GM21737 (cell line): ENCODE data around the gene C1QTNF6.

Experiments
- ATAC-seq: cut with Tn5 transposase; IDR thresholded peaks from one replicate; pipeline ENCODE4 v1.9.1; 2021; ENCODE audit warnings: mild to moderate bottlenecking, moderate library complexity; ENCODE audit not compliant: unreplicated experiment

The C1QTNF6 gene

GRCh38 chr22:37164505-37164887 lies 23.6 kb downstream of the C1QTNF6 start:
- ATAC-seq, result no peak

GRCh38 chr22:37163575-37164504 lies 24.2 kb downstream of the C1QTNF6 start:
- peak; percentile 30 for ATAC-seq

DNA sequence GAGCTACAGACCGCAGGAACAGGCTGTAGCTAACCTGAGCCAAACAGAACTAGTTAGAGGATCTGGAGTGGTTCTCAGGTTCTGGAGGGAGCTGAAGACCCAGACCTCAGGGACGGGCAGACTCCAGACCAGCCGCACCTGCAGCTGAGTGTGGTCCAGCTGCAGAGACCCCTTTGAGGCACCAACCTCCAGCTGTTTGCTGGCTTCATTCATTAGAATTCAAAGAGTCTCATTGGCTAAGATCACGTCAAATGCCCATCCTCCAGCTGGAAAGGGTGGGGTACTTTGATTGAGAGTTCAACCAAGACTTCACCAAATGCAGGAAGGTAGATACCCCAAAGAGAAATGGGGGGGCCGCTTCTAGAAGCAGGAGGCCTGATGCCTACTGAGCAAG lies 25.0 kb downstream of the C1QTNF6 start:
- ATAC-seq, result no peak

DNA sequence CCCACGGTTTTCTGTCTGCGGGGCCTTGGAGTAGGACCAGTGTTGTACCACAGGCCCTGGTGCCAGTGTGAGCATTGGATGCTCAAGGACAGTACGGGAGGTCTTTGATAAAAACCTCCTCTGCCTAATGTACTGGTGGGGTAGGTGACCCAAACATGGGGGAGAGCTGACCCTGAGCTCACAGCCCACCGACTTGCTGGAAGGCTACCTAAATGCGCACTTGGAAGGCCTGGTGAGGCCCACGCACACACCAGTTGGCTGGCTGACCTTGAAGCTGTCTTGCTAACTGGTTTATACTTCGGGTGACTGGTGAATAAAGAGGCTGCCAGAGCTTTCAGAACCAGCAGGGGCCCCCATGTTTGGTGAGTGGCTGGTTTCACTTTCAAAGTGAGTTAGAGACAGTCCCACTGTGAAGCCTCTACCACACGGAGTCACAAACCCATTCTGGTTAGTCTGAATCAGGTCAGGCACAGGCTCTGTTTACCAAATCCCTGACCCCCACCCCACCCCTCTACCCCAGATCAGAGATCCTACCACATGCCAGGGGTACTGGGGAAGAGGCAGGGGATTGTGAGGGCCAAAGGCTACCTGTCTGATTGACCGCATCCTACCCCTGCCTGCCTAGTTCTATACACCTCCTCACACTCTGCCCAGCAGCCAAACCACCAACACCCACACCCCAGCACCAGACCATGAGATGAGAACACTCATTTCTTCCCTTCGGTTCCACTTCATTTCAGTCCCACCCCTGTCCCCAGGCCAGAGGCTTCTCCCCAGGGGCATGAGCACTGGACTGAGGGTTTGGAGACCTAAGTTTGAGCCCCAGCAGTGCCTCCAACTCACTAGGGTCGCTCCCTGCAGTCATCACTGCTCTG lies 25.6 kb downstream of the C1QTNF6 start:
- peak; percentile 44 for ATAC-seq

GRCh38 chr22:37161443-37161842 lies 26.6 kb downstream of the C1QTNF6 start:
- no peak for ATAC-seq

GRCh38 chr22:37160027-37160426 lies 28.0 kb downstream of the C1QTNF6 start:
- no peak for ATAC-seq

DNA sequence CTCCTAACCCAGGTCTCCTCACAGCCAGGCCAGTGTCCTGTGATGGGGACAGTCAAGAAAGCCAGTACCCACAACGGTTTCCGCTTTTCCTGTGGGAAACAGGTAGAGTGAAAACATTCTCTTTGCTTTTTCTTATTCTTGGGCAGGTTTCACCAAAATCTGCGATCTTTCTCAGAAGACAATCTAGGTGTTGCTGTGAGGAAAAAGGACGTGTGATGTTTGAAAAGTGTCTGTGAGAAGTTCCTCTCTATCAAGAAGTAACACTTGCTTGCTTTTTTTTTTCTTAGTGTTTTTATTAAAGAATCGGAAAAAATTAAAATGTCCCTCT lies 29.1 kb downstream of the C1QTNF6 start:
- ATAC-seq, result no peak

DNA sequence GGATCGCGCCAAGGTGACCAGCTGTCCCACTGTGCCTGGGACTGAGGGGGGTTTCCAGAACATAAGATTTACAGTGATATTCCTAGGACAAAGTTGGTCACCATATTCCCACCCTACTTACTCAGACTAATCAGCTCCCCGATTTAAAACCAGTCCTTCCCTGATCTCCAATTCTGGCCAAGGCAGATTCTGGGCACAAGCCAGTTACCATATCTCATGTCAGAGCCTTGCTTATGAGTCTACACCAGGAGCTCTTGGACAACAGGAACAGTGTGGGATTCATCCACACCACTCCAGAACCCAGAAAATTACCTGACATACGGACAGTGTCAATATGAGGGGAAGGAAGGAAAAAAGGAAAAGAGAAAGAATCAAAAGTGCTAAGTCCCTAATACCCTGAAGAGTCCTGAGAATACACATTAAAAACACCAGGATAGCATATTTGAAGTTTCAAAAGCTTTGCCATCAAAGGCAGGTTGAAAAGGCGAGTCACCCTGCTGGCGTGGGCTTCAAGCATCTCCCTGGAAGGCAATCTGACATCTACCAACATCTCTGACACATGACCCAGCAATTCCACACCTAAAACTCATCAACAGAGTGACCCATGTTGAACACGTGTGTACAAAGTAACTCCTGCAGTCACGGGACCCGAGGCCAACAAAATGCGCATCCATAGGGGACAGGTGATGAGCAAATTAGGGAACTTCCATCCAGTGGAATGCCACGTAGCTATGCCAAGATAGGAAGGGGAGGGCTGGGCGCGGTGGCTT lies 30.3 kb downstream of the C1QTNF6 start:
- no peak for ATAC-seq

DNA sequence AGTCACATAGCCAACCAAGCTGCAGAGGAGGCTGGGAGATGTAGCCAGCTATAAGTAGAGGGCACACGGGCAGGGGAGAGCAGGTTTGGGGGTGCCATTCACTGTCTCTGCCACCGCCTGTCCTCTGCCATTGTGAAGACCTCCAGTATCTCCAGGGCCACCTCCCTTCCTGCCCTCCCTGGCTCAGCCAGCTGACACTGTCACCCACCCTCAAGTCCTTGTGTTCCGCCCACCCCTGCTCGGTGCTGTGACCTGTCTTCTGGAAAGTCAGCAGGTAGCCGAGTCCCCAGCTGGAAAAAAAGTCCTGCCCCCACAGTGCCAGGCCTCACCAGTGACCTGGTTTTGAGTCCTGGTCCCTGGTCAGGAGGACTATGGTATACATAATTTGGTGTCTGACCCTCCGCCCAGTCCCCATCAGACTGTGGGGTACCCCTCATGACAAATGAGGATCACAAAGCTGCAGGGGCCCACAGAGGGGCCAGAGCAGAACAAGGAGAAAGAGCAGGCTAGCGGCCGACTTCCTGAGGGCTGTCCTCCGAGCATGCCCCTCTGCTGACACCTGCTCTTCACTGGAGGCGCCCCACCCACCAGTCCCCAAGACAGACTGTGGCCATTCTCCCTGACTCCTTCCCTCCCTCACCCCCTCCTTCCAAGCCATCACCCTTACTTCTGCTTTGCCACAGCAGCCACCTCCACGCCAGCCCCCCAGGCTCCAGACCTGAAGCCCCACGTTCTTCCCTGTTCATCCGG lies 31.2 kb downstream of the C1QTNF6 start:
- no peak for ATAC-seq

- no peak for ATAC-seq
These were observed 32.1 kb downstream of the C1QTNF6 start for GRCh38 chr22:37155971-37156370.

DNA sequence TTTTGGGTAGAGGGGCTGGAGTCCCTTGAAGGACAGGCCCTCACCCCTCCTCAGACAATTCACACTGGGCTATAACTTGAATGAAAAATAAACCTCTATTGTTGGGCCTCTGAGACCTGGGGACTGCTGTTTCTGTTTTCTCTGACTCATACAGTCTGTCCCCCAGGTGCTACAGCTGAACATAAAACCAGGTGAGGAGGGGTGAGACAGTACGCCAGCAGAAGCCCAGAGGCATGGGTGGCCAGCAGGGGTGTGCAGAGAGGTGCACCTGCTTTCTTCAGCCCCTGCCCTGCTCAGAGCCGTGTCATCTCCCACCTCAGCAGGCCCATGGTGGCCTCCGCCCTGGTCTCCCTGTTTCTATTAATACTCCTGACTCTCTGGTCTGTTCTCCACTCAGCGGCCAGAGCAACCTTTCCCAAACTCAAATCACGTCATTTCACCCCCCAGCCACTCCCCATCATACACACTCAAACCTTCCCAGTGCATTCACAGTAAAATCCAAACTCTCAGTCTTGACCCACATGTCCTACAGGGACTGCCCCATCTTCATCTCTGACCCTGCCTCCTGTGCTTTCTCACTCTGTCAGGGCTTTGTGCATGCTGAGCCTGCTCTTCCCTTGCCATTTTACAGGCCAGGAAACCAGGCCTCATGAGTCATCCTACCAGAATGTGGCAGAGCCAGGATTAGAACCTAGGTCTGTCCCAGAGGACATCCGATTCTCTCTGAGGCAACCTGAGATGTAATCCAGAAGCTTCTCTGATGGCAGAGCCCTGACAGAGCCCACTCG lies 32.9 kb downstream of the C1QTNF6 start:
- ATAC-seq, result no peak

GRCh38 chr22:37153901-37154300 lies 34.1 kb downstream of the C1QTNF6 start:
- ATAC-seq, result no peak

GRCh38 chr22:37151401-37151800 lies 36.6 kb downstream of the C1QTNF6 start:
- ATAC-seq, result no peak

- no peak for ATAC-seq
These were observed 37.3 kb downstream of the C1QTNF6 start for GRCh38 chr22:37150701-37151100.

- ATAC-seq, result no peak
These were observed 39.0 kb downstream of the C1QTNF6 start for GRCh38 chr22:37148742-37149665.

DNA sequence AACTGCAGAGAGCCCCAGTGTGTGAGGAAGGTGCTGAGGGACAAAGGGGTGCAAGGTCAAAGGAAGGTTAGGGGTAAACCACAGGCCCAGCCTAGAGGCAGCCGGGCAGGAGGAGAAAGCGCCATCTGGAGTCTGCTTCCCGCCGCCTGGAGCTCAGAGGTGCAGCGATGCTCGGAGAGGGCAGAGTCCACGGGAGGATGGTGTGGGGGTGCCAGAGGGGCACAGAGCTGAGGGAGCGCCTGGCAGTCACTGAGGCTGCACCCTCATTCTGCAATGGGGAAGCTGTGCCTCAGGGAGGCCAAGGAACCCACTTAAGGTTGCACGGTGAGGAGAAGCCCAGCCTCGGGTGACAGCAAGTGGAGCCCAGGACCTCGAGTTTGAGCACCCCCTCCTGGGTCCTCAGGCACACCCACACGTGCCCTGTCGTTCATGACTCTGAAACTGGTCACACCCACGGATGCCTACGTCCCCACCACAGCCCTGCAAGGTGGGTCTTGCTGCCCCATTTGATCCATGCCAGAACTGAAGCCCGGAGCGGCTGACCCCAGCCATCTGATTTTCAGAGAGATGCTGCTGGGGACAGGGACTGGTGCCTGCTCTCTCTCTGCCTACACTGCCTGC lies 39.9 kb downstream of the C1QTNF6 start:
- no peak for ATAC-seq

DNA sequence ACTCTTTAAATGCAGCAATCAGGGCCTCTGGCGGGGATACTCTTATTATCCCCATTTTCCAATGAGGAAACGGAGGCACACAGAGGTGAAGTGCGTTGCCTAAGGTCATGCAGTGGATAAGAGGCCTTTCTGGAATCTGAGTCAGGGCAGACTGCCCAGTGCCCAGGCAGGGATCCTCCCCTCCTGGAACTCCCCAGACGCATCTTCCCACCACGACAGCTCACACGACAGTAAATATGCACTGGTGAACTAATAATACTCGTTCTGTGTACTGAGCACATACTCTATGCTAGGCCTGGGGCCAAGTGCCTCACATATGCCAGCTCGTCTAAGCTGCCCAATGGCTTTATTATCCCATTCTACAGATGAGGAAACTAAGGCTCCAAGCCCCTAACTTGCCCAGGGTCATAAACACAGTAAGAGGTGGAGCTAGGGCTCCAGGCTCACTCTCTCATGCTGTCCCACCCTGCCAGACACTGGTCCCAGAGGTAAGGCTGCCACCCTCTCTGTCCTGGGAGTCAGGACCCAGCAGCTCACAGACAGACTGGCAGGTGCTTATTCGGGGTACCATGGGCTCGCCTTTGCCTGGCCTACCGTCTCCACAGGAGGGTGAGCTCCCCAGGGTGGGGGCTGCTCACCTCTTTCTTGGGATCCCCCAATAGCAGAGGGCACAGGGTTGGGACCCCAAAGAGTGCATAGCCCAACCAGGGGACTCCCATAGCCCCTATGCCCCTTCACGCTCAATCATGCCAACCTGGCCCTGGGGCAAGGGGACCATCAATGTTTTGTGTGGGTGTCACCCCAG lies 40.7 kb downstream of the C1QTNF6 start:
- ATAC-seq, result no peak
